ENCODE data around the gene ADGRB3. TPM values are rescaled to one million over a fixed set of nuclear protein-coding genes. Genes with fewer than 3 reads are reported as not detected.
A peak's percentile ranks its signal among the peaks of the same experiment; 100 is the strongest.

Gene ADGRB3
- polyA plus RNA-seq, 1 of the 3 experiments (the other 2 are of a cell fraction): 0.12 TPM

- Histone ChIP-seq H3F3A (replicated peaks; ENCODE audit: insufficient read depth) (no peaks in the 10 kb centered on the region), H3K4me1 (ENCODE audit: control insufficient read depth in 1 of 2, insufficient read depth in 2 of 2, low read depth in 1 of 2, low read length in 1 of 2) (peaks cover 3 to 6% of the 10 kb centered on the region in 2 experiments; a peak in 3 of 4 replicates), H4K20me1 (ENCODE audit: insufficient read depth) (no peaks in the 10 kb centered on the region), H3K36me3 (replicated peaks in 1 of 2; ENCODE audit: control insufficient read depth in 1 of 2, insufficient read depth in 2 of 2, low read length in 1 of 2) (no peaks in the 10 kb centered on the region), H3K9ac (no peak overlapping the region), H3K4me3 (ENCODE audit: low read depth in 2 of 2, low read length in 1 of 2) (no peak overlapping the region), H3K9me3 (no peaks in the 10 kb centered on the region), H3K27me3 (ENCODE audit: insufficient read depth) (no peaks in the 10 kb centered on the region), H3K4me2 (no peak overlapping the region), H3K9me2 (no peaks in the 10 kb centered on the region), H3K27ac (ENCODE audit: low read depth in 2 of 2, low read length in 1 of 2) (no peak overlapping the region), H2AFZ (ENCODE audit: low read depth) (no peak overlapping the region), H3K79me2 (ENCODE audit: insufficient read depth) (no peaks in the 10 kb centered on the region)
- ChIA-PET CTCF (no interaction called here), POLR2A (no interaction called here)
- DNase-seq: no peak
- 50% methylated on average over 1 of the region's 1 CpG for WGBS (ENCODE audit: low lambda C conversion rate)
- TF ChIP-seq FOXM1 (IDR thresholded peaks at IDR 0.05; ENCODE audit: low read depth) (no peak), ELF1 (IDR thresholded peaks at IDR 0.05) (no peak), SIN3A (IDR thresholded peaks at IDR 0.05; ENCODE audit: borderline replicate concordance, low read depth, low read length) (no peak), PBX3 (IDR thresholded peaks at IDR 0.05) (no peak), USF2 (IDR thresholded peaks at IDR 0.05; ENCODE audit: borderline replicate concordance, low read depth, low read length) (no peak), MEF2A (IDR thresholded peaks at IDR 0.05; ENCODE audit: borderline replicate concordance, low read depth) (no peak)
These were observed 786.9 kb downstream of the ADGRB3 start for GRCh38 chr6:69422020-69422419.

- Histone ChIP-seq H3K4me2 (no peak overlapping the region), H3K4me3 (ENCODE audit: low read depth in 2 of 2, low read length in 1 of 2) (no peak overlapping the region), H3K9me2 (no peaks in the 10 kb centered on the region), H3K9ac (no peak overlapping the region), H3K4me1 (ENCODE audit: control insufficient read depth in 1 of 2, insufficient read depth in 2 of 2, low read depth in 1 of 2, low read length in 1 of 2) (peaks cover 2 to 3% of the 10 kb centered on the region in 2 experiments; a peak in 3 of 4 replicates), H4K20me1 (ENCODE audit: insufficient read depth) (no peaks in the 10 kb centered on the region), H2AFZ (ENCODE audit: low read depth) (no peak overlapping the region), H3K79me2 (ENCODE audit: insufficient read depth) (no peaks in the 10 kb centered on the region), H3F3A (replicated peaks; ENCODE audit: insufficient read depth) (no peaks in the 10 kb centered on the region), H3K27ac (ENCODE audit: low read depth in 2 of 2, low read length in 1 of 2) (no peak overlapping the region), H3K27me3 (ENCODE audit: insufficient read depth) (no peaks in the 10 kb centered on the region), H3K9me3 (no peaks in the 10 kb centered on the region), H3K36me3 (replicated peaks in 1 of 2; ENCODE audit: control insufficient read depth in 1 of 2, insufficient read depth in 2 of 2, low read length in 1 of 2) (no peaks in the 10 kb centered on the region)
- peak; percentile 53 for DNase-seq
- WGBS (ENCODE audit: low lambda C conversion rate): 22% methylated on average over 3 of the region's 3 CpGs
- CTCF ChIA-PET: no interaction called here
- POLR2A ChIA-PET: no interaction called here
- TF ChIP-seq MXI1 (IDR thresholded peaks at IDR 0.05; ENCODE audit: low read depth, low read length) (no peak), SIN3A (IDR thresholded peaks at IDR 0.05; ENCODE audit: borderline replicate concordance, low read depth, low read length) (no peak), GABPA (IDR thresholded peaks at IDR 0.05; ENCODE audit: low read depth) (no peak), JUND (IDR thresholded peaks at IDR 0.05) (no peak), TAF1 (IDR thresholded peaks at IDR 0.05; ENCODE audit: borderline replicate concordance, low read depth, low read length) (no peak), TCF12 (IDR thresholded peaks at IDR 0.05) (no peak), GATA2 (CRISPR knock-in tag; IDR thresholded peaks at IDR 0.05) (no peak), MAX (IDR thresholded peaks at IDR 0.05; ENCODE audit: low read depth) (no peak), EZH2phosphoT487 (IDR thresholded peaks at IDR 0.05; ENCODE audit: borderline replicate concordance, low read depth) (no peak), CHD2 (IDR thresholded peaks at IDR 0.05; ENCODE audit: low read length, partially characterized antibody) (no peak), TEAD4 (IDR thresholded peaks at IDR 0.05; ENCODE audit: borderline replicate concordance, insufficient read depth) (no peak), FOSL2 (IDR thresholded peaks at IDR 0.05; ENCODE audit: borderline replicate concordance, low read depth) (no peak), RXRA (IDR thresholded peaks at IDR 0.05; ENCODE audit: borderline replicate concordance, low read depth) (no peak)
These were observed 787.4 kb downstream of the ADGRB3 start for GRCh38 chr6:69422475-69422874.
